ENCODE measurements around the gene NPBWR2.

- TF ChIP-seq CTCF (IDR thresholded peaks at IDR 0.05) (no peak), EP300 (IDR thresholded peaks at IDR 0.05) (no peak)
Observed at GRCh38 chr20:64074963-64075362, 32.4 kb downstream of the NPBWR2 start.
